HEK293 (cell line): ENCODE data around the gene GNG12.

Source experiments
- CTCF ChIA-PET: fragments of 350-600 bp; formaldehyde crosslinking; extraction: SDS; loops from one replicate; lab custom pipeline; 2021; ENCODE audit warnings: antibody characterized with exemption; lab: Yijun Ruan, JAX
- POLR2A ChIA-PET: fragments of 300-600 bp; formaldehyde crosslinking; extraction: SDS; loops from one replicate; lab custom pipeline; 2020; ENCODE audit warnings: antibody characterized with exemption, inconsistent platforms; lab: Yijun Ruan, JAX
- H3K27ac ChIP-seq: fragments of 200-500 bp; sonication (Bioruptor generic); 2 replicates; pipeline ENCODE4 v1.5.1; 2014; ENCODE audit warnings: low read depth, low read length, control low read depth, inconsistent platforms; ENCODE audit errors: extremely low read depth
- H3K36me3 ChIP-seq, 2 experiments: fragments of 200-500 bp in 1 of 2; sonication (Bioruptor generic) in 1 of 2; 1 replicate in 1 of 2; 2 replicates in 1 of 2; pipeline ENCODE4 v1.5.1; 2014 to 2017; ENCODE audit warnings: inconsistent platforms in 2 of 2, low read length in 2 of 2; ENCODE audit not compliant: control insufficient read depth in 2 of 2, insufficient read depth in 1 of 2
- H3K4me1 ChIP-seq: fragments of 200-500 bp; sonication (Bioruptor generic); 2 replicates; pipeline ENCODE4 v1.5.1; 2014; ENCODE audit warnings: mild to moderate bottlenecking, low read length, inconsistent platforms; ENCODE audit not compliant: control insufficient read depth, insufficient read depth
- H3K4me3 ChIP-seq: 2 replicates; pipeline ENCODE4 v1.5.1; 2011; ENCODE audit warnings: low read depth, mild to moderate bottlenecking, control low read depth, low read length, moderate library complexity
- H3K9me3 ChIP-seq: fragments of 200-500 bp; sonication (Bioruptor generic); 2 replicates; pipeline ENCODE4 v1.5.1; 2014; ENCODE audit warnings: low read depth, low read length, inconsistent platforms; ENCODE audit not compliant: control insufficient read depth, insufficient read depth
- BCL11B ChIP-seq: fragments of 450-650 bp; formaldehyde crosslinking; IDR thresholded peaks from 2 replicates; pipeline ENCODE4 v1.5.1; 2016; ENCODE audit warnings: low read depth, missing biosample characterization, missing genetic modification characterization
- KLF16 ChIP-seq: fragments of 450-650 bp; formaldehyde crosslinking; IDR thresholded peaks from 2 replicates; pipeline ENCODE4 v1.5.1; 2017; ENCODE audit warnings: missing biosample characterization, missing genetic modification characterization
- KLF17 ChIP-seq: fragments of 450-650 bp; formaldehyde crosslinking; IDR thresholded peaks from 2 replicates; pipeline ENCODE4 v1.5.1; 2016; ENCODE audit warnings: missing biosample characterization, missing genetic modification characterization
- MZF1 ChIP-seq: fragments of 450-650 bp; formaldehyde crosslinking; IDR thresholded peaks from 2 replicates; pipeline ENCODE4 v1.5.1; 2017; ENCODE audit warnings: missing biosample characterization, missing genetic modification characterization, borderline replicate concordance
- PRDM10 ChIP-seq: fragments of 450-650 bp; formaldehyde crosslinking; IDR thresholded peaks from 2 replicates; pipeline ENCODE4 v1.5.1; 2016; ENCODE audit warnings: missing biosample characterization, missing genetic modification characterization
- SCRT2 ChIP-seq: fragments of 450-650 bp; formaldehyde crosslinking; IDR thresholded peaks from 2 replicates; pipeline ENCODE4 v1.5.1; 2016; ENCODE audit warnings: missing biosample characterization, missing genetic modification characterization
- SP3 ChIP-seq: fragments of 450-650 bp; formaldehyde crosslinking; IDR thresholded peaks from 2 replicates; pipeline ENCODE4 v1.5.1; 2016; ENCODE audit warnings: missing biosample characterization, missing genetic modification characterization
- YY1 ChIP-seq: fragments of 450-650 bp; formaldehyde crosslinking; IDR thresholded peaks from 2 replicates; pipeline ENCODE4 v1.5.1; 2018; ENCODE audit warnings: missing biosample characterization, missing genetic modification characterization
- ZBTB17 ChIP-seq: fragments of 450-650 bp; formaldehyde crosslinking; IDR thresholded peaks from 2 replicates; pipeline ENCODE4 v1.5.1; 2016; ENCODE audit warnings: missing biosample characterization, missing genetic modification characterization
- ZFP3 ChIP-seq: fragments of 450-650 bp; formaldehyde crosslinking; IDR thresholded peaks from 2 replicates; pipeline ENCODE4 v1.5.1; 2016; ENCODE audit warnings: low read depth, missing biosample characterization, missing genetic modification characterization
- ZNF10 ChIP-seq: fragments of 450-650 bp; formaldehyde crosslinking; IDR thresholded peaks from 2 replicates; pipeline ENCODE4 v1.5.1; 2017; ENCODE audit warnings: missing biosample characterization, missing genetic modification characterization
- ZNF140 ChIP-seq: fragments of 450-650 bp; formaldehyde crosslinking; IDR thresholded peaks from 2 replicates; pipeline ENCODE4 v1.5.1; 2016; ENCODE audit warnings: missing biosample characterization, missing genetic modification characterization
- ZNF16 ChIP-seq: fragments of 450-650 bp; formaldehyde crosslinking; IDR thresholded peaks from 2 replicates; pipeline ENCODE4 v1.5.1; 2016; ENCODE audit warnings: low read depth, missing biosample characterization, missing genetic modification characterization
- ZNF223 ChIP-seq: fragments of 450-650 bp; formaldehyde crosslinking; IDR thresholded peaks from 2 replicates; pipeline ENCODE4 v1.5.1; 2016; ENCODE audit warnings: missing biosample characterization, missing genetic modification characterization
- ZNF266 ChIP-seq: fragments of 450-650 bp; formaldehyde crosslinking; IDR thresholded peaks from 2 replicates; pipeline ENCODE4 v1.5.1; 2016; ENCODE audit warnings: missing biosample characterization, missing genetic modification characterization, low read depth
- ZNF354C ChIP-seq: fragments of 450-650 bp; formaldehyde crosslinking; IDR thresholded peaks from 2 replicates; pipeline ENCODE4 v1.5.1; 2016; ENCODE audit warnings: missing biosample characterization, missing genetic modification characterization, low read depth, borderline replicate concordance
- ZNF449 ChIP-seq: fragments of 450-650 bp; formaldehyde crosslinking; IDR thresholded peaks from 2 replicates; pipeline ENCODE4 v1.5.1; 2017; ENCODE audit warnings: missing biosample characterization, mild to moderate bottlenecking, missing genetic modification characterization, moderate library complexity
- ZNF560 ChIP-seq: fragments of 450-650 bp; formaldehyde crosslinking; IDR thresholded peaks from 2 replicates; pipeline ENCODE4 v1.5.1; 2017; ENCODE audit warnings: missing biosample characterization, missing genetic modification characterization, borderline replicate concordance
- ZNF654 ChIP-seq: fragments of 450-650 bp; formaldehyde crosslinking; IDR thresholded peaks from 2 replicates; pipeline ENCODE4 v1.5.1; 2016; ENCODE audit warnings: low read depth, missing biosample characterization, missing genetic modification characterization
- ZNF658 ChIP-seq: fragments of 450-650 bp; formaldehyde crosslinking; IDR thresholded peaks from 2 replicates; pipeline ENCODE4; 2016; ENCODE audit warnings: missing biosample characterization, missing genetic modification characterization
- ZNF776 ChIP-seq: fragments of 450-650 bp; formaldehyde crosslinking; IDR thresholded peaks from 2 replicates; pipeline ENCODE4 v1.5.0; 2017; ENCODE audit warnings: missing biosample characterization, missing genetic modification characterization, borderline replicate concordance

Gene GNG12

GRCh38 chr1:67754526-67754920 lies 78.7 kb downstream of the GNG12 start:
- Histone ChIP-seq H3K9me3 (no peaks in the 10 kb centered on the region), H3K36me3 (no peaks in the 10 kb centered on the region), H3K4me1 (peaks cover 10% of the 10 kb centered on the region), H3K27ac (no peak overlapping the region), H3K4me3 (no peak overlapping the region)
- no peak for TF ChIP-seq ZNF10
- no peak for TF ChIP-seq ZNF654 (tag by site-specific recombination)
- no peak for TF ChIP-seq MZF1 (tag by site-specific recombination)
- ChIA-PET POLR2A (interaction anchor here (1.0 to 1.6 kb wide), 2 partner anchors 69 to 70 kb away, joined by 3 to 6 read pairs; partner anchors contain the start of gene GADD45A), CTCF (interaction anchor here (1.1 to 4.2 kb wide), 6 partner anchors 11 to 254 kb away, joined by 4 to 12 read pairs (median 6); no protein-coding TSS in a partner anchor)

DNA sequence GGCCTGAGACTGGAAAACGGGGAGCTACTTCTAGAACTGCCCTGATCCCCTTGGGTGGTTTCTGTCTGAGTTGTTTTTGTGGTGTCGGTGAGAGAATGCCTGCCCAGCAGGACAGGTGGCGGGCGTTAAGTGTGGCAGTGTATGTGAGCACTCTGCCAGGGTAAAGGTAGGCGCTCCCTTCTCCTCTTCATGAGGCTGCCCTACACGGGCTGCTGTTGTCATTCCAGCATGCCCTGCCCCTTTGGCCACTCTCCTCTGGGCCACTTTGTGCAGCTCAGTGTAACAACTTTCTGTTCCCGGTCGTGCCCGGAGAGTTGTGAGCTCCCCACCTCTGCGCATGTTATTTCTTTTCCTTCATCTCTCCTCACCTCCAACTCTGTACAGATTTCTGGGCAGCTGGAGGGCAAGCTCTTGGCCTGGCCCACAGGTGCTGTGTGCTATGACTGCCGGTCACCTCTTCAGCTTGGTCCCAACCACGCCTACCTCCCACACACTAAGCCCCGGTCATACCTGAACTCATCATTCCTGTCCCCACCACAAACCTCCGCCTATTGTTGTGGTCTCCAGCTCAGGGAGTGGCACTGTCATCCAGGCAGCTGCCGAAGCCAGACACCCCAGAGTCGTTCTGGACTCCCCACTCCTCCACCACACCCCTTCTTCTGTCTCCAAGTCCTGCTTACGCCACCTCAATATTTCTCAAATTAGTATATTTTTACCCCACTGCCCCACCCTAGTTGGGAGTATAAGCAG lies 79.3 kb downstream of the GNG12 start:
- H3K4me1 ChIP-seq, result peaks cover 13% of the 10 kb centered on the region
- H3K4me3 ChIP-seq, result no peak overlapping the region
- no peak overlapping the region for H3K27ac ChIP-seq
- no peaks in the 10 kb centered on the region for H3K36me3 ChIP-seq
- no peak for TF ChIP-seq ZNF140 (tag by site-specific recombination)
- TF ChIP-seq SP3 (tag by site-specific recombination), result no peak
- no peak for TF ChIP-seq ZNF354C (tag by site-specific recombination)
- TF ChIP-seq BCL11B (tag by site-specific recombination), result no peak
- TF ChIP-seq KLF17, result no peak
- TF ChIP-seq ZNF560 (tag by site-specific recombination), result no peak
- no peak for TF ChIP-seq KLF16 (tag by site-specific recombination)
- no peak for TF ChIP-seq ZNF223 (tag by site-specific recombination)
- TF ChIP-seq ZNF658 (tag by site-specific recombination), result no peak
- TF ChIP-seq PRDM10 (tag by site-specific recombination), result no peak
- TF ChIP-seq ZNF266 (tag by site-specific recombination), result no peak
- TF ChIP-seq ZFP3 (tag by site-specific recombination), result no peak
- no peak for TF ChIP-seq YY1 (tag by site-specific recombination)
- TF ChIP-seq, all 188 proteins: peak for 0
- ChIA-PET CTCF (interaction anchor here (0.5 to 4.2 kb wide), 9 partner anchors 11 to 468 kb away, joined by 3 to 12 read pairs (median 4); no protein-coding TSS in a partner anchor), POLR2A (interaction anchor here (1.6 kb wide), 1 partner anchor 69 kb away, joined by 6 read pairs; the partner anchor contains the start of gene GADD45A)
- no peaks in the 10 kb centered on the region for H3K9me3 ChIP-seq

- Histone ChIP-seq H3K27ac (no peak overlapping the region), H3K9me3 (no peaks in the 10 kb centered on the region), H3K36me3 (no peaks in the 10 kb centered on the region), H3K4me1 (peaks cover 13% of the 10 kb centered on the region), H3K4me3 (no peak overlapping the region)
- TF ChIP-seq ZNF449 (tag by site-specific recombination) (no peak), ZNF16 (tag by site-specific recombination) (no peak), ZBTB17 (tag by site-specific recombination) (0 out of 2 replicates have a peak, but pooled peaks have one; percentile 40), ZNF776 (no peak), KLF16 (tag by site-specific recombination) (no peak), SCRT2 (tag by site-specific recombination) (peak; percentile 73; the same call in 1 of the 2 replicates)
- ChIA-PET CTCF (interaction anchor here (0.6 to 3.2 kb wide), 9 partner anchors 8 to 228 kb away, joined by 3 to 27 read pairs (median 4); no protein-coding TSS in a partner anchor), POLR2A (interaction anchor here (0.6 to 1.0 kb wide), 3 partner anchors 19 to 67 kb away, joined by 3 to 4 read pairs (median 3); partner anchors contain the start of gene GADD45A)
Measured at GRCh38 chr1:67752306-67752705, 81.0 kb downstream of the GNG12 start.
